Upper lobe of left lung (tissue), 4 donors: ENCODE results near the gene COL17A1.

Experiments used
- CTCF ChIP-seq, 6 experiments: fragments of 450-650 bp in 4 of 6; fragments of 200-600 bp in 2 of 6; sonication (generic) in 2 of 6; IDR thresholded peaks; one replicate each; pipeline ENCODE4 v1.5.1; 2016 to 2019; ENCODE audit warnings: antibody characterized with exemption in 6 of 6
- EP300 ChIP-seq, 4 donors: sonication (generic); formaldehyde crosslinking; IDR thresholded peaks; one replicate each; pipeline ENCODE4 v1.5.1; 2017; ENCODE audit warnings: antibody characterized with exemption in 4 of 4, control low read depth in 2 of 4
- POLR2AphosphoS5 ChIP-seq, 2 donors: sonication (generic); formaldehyde crosslinking; IDR thresholded peaks; one replicate each; pipeline ENCODE4 v1.5.1; 2017; ENCODE audit warnings: antibody characterized with exemption in 2 of 2

- TF ChIP-seq CTCF (IDR thresholded peaks at IDR 0.05) (no peak), EP300 (IDR thresholded peaks at IDR 0.05) (no peak), POLR2AphosphoS5 (IDR thresholded peaks at IDR 0.05) (no peak)
Measured at GRCh38 chr10:104077663-104078151, 8.0 kb downstream of the COL17A1 start.
